ENCODE measurements around the gene CCPG1. TPM values are rescaled to one million over a fixed set of nuclear protein-coding genes. Genes with fewer than 3 reads are reported as not detected.
"Not testable (repeated sequence)": the region's sequence is repeated elsewhere in the genome, so short reads cannot be mapped to it uniquely, and the experiment has no call there.

The CCPG1 gene
- polyA plus RNA-seq, 1 of the 3 experiments (the other 2 are of a cell fraction): 10.5 TPM

DNA sequence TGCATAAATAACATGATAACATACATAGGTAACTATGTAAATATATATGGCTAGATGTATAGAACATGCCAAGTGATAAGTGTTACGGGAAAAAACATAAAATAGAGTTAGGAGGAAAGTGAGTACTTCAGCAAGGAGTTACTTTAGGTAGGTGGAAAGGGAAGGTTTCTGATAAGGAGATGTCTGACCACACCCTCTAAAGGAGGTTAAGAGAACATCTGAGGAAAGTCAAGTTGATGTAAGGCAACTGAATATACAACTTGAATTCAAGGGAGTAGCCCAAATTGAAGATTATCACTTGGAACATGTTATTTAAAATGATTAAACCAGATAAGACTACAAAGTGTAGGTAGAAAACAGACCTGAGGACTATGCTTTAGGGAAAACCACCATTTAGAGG is 13.9 kb upstream of the CCPG1 start:
- H3K4me2 ChIP-seq: no peak overlapping the region
- CTCF ChIA-PET: interaction anchor here (1.1 to 2.6 kb wide), 3 partner anchors 12 to 14 kb away, joined by 3 to 8 read pairs (median 4); no protein-coding TSS in a partner anchor

DNA sequence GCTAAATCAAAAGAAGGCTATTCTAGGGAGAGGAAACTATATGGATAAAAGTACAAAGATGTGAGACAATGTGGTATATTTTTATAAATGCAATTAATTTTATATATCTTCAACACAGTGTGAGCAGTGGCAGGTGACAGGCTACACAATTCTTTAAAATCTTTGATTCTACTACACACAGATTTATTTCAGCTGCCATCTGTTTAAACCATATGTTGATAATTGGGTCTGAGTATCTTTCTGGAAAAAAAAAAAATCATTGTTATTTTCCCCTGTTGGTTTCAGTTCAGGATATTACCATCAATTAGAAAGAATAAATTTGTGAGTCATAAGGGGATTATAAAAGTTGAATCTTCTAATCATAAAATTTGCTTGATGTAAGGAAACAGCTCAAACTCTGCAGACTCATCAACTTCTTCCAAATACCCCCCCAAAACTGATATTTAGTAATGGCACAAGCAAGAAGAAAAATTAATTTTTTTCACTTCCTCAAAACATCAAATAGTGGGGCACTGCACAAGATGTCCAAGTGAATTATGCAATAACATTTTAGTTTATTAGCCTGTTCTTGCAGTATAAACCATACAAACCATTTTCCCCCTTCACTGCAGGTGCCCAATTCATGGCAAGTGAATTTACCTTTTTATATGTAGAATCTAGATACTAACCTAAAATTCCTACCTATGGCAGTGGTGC is 12.2 kb upstream of the CCPG1 start:
- CTCF ChIA-PET: interaction anchor here (0.7 to 1.1 kb wide), 5 partner anchors 14 to 311 kb away, joined by 3 to 6 read pairs (median 3); no protein-coding TSS in a partner anchor
- Histone ChIP-seq H3K9ac (no peak overlapping the region), H3F3A (replicated peaks; ENCODE audit: insufficient read depth) (no peaks in the 10 kb centered on the region), H3K79me2 (ENCODE audit: insufficient read depth) (no peaks in the 10 kb centered on the region), H3K27ac (ENCODE audit: low read depth in 2 of 2, low read length in 1 of 2) (0 out of 4 replicates have a peak overlapping the region, but pooled peaks of 1 of the 2 experiments have one; percentile 17), H3K36me3 (replicated peaks in 1 of 2; ENCODE audit: control insufficient read depth in 1 of 2, insufficient read depth in 2 of 2, low read length in 1 of 2) (no peaks in the 10 kb centered on the region), H2AFZ (ENCODE audit: low read depth) (no peak overlapping the region), H3K4me2 (no peak overlapping the region), H3K4me1 (ENCODE audit: control insufficient read depth in 1 of 2, insufficient read depth in 2 of 2, low read depth in 1 of 2, low read length in 1 of 2) (no peaks in the 10 kb centered on the region), H3K4me3 (ENCODE audit: low read depth in 2 of 2, low read length in 1 of 2) (no peak overlapping the region), H4K20me1 (ENCODE audit: insufficient read depth) (no peaks in the 10 kb centered on the region), H3K9me2 (no peaks in the 10 kb centered on the region), H3K27me3 (ENCODE audit: insufficient read depth) (no peaks in the 10 kb centered on the region), H3K9me3 (no peaks in the 10 kb centered on the region)
- DNase-seq: no peak
- TF ChIP-seq, protein P1, sequence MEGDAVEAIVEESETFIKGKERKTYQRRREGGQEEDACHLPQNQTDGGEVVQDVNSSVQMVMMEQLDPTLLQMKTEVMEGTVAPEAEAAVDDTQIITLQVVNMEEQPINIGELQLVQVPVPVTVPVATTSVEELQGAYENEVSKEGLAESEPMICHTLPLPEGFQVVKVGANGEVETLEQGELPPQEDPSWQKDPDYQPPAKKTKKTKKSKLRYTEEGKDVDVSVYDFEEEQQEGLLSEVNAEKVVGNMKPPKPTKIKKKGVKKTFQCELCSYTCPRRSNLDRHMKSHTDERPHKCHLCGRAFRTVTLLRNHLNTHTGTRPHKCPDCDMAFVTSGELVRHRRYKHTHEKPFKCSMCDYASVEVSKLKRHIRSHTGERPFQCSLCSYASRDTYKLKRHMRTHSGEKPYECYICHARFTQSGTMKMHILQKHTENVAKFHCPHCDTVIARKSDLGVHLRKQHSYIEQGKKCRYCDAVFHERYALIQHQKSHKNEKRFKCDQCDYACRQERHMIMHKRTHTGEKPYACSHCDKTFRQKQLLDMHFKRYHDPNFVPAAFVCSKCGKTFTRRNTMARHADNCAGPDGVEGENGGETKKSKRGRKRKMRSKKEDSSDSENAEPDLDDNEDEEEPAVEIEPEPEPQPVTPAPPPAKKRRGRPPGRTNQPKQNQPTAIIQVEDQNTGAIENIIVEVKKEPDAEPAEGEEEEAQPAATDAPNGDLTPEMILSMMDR (IDR thresholded peaks at IDR 0.05): no peak
- TF ChIP-seq JUND (IDR thresholded peaks at IDR 0.05): no peak
- no peak for TF ChIP-seq GATA2 (CRISPR knock-in tag; IDR thresholded peaks at IDR 0.05)
- TF ChIP-seq, protein P2, sequence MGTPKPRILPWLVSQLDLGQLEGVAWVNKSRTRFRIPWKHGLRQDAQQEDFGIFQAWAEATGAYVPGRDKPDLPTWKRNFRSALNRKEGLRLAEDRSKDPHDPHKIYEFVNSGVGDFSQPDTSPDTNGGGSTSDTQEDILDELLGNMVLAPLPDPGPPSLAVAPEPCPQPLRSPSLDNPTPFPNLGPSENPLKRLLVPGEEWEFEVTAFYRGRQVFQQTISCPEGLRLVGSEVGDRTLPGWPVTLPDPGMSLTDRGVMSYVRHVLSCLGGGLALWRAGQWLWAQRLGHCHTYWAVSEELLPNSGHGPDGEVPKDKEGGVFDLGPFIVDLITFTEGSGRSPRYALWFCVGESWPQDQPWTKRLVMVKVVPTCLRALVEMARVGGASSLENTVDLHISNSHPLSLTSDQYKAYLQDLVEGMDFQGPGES (IDR thresholded peaks at IDR 0.05; ENCODE audit: low read depth, low read length): no peak
- TF ChIP-seq MEF2A (IDR thresholded peaks at IDR 0.05; ENCODE audit: borderline replicate concordance, low read depth): no peak
- TF ChIP-seq, protein P3, sequence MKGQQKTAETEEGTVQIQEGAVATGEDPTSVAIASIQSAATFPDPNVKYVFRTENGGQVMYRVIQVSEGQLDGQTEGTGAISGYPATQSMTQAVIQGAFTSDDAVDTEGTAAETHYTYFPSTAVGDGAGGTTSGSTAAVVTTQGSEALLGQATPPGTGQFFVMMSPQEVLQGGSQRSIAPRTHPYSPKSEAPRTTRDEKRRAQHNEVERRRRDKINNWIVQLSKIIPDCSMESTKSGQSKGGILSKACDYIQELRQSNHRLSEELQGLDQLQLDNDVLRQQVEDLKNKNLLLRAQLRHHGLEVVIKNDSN (IDR thresholded peaks at IDR 0.05; ENCODE audit: borderline replicate concordance, low read depth): no peak
- no peak for TF ChIP-seq TCF12 (IDR thresholded peaks at IDR 0.05)
- no peak for TF ChIP-seq FOXM1 (IDR thresholded peaks at IDR 0.05; ENCODE audit: low read depth)
- TF ChIP-seq EZH2phosphoT487 (IDR thresholded peaks at IDR 0.05; ENCODE audit: borderline replicate concordance, low read depth): no peak
- POLR2A ChIA-PET: no interaction called here

More for the DNA sequence above, 13.9 kb upstream of the CCPG1 start:
- Histone ChIP-seq H3K36me3 (replicated peaks in 1 of 2; ENCODE audit: control insufficient read depth in 1 of 2, insufficient read depth in 2 of 2, low read length in 1 of 2) (no peaks in the 10 kb centered on the region), H2AFZ (ENCODE audit: low read depth) (no peak overlapping the region), H3K9me3 (no peaks in the 10 kb centered on the region), H3K79me2 (ENCODE audit: insufficient read depth) (no peaks in the 10 kb centered on the region), H3K9ac (no peak overlapping the region), H3K27me3 (ENCODE audit: insufficient read depth) (no peaks in the 10 kb centered on the region), H3K9me2 (no peaks in the 10 kb centered on the region), H3K4me1 (ENCODE audit: control insufficient read depth in 1 of 2, insufficient read depth in 2 of 2, low read depth in 1 of 2, low read length in 1 of 2) (no peaks in the 10 kb centered on the region), H3K4me3 (ENCODE audit: low read depth in 2 of 2, low read length in 1 of 2) (no peak overlapping the region), H3K27ac (ENCODE audit: low read depth in 2 of 2, low read length in 1 of 2) (no peak overlapping the region), H4K20me1 (ENCODE audit: insufficient read depth) (no peaks in the 10 kb centered on the region), H3F3A (replicated peaks; ENCODE audit: insufficient read depth) (no peaks in the 10 kb centered on the region)
- POLR2A ChIA-PET: no interaction called here
- 0% methylated on average over 1 of the region's 1 CpG for WGBS (ENCODE audit: low lambda C conversion rate)
- DNase-seq: no peak
- no peak for TF ChIP-seq RAD21 (IDR thresholded peaks at IDR 0.05; ENCODE audit: low read length)
- no peak for TF ChIP-seq MEF2A (IDR thresholded peaks at IDR 0.05; ENCODE audit: borderline replicate concordance, low read depth)
- no peak for TF ChIP-seq GABPA (IDR thresholded peaks at IDR 0.05; ENCODE audit: low read depth)
- no peak for TF ChIP-seq JUND (IDR thresholded peaks at IDR 0.05)
- TF ChIP-seq FOSL2 (IDR thresholded peaks at IDR 0.05; ENCODE audit: borderline replicate concordance, low read depth): no peak
- no peak for TF ChIP-seq NRF1 (IDR thresholded peaks at IDR 0.05; ENCODE audit: low read depth, low read length)
- no peak for TF ChIP-seq FOXJ3 (CRISPR knock-in tag; IDR thresholded peaks at IDR 0.05)
- no peak for TF ChIP-seq RCOR1 (IDR thresholded peaks at IDR 0.05; ENCODE audit: low read length)
- no peak for TF ChIP-seq TAF1 (IDR thresholded peaks at IDR 0.05; ENCODE audit: borderline replicate concordance, low read depth, low read length)
- no peak for TF ChIP-seq POLR2AphosphoS5 (IDR thresholded peaks at IDR 0.05; ENCODE audit: low read depth, low read length)
- no peak for TF ChIP-seq EP300 (IDR thresholded peaks at IDR 0.05; ENCODE audit: borderline replicate concordance in 1 of 2, low read depth in 1 of 2, low read length in 1 of 2)

DNA sequence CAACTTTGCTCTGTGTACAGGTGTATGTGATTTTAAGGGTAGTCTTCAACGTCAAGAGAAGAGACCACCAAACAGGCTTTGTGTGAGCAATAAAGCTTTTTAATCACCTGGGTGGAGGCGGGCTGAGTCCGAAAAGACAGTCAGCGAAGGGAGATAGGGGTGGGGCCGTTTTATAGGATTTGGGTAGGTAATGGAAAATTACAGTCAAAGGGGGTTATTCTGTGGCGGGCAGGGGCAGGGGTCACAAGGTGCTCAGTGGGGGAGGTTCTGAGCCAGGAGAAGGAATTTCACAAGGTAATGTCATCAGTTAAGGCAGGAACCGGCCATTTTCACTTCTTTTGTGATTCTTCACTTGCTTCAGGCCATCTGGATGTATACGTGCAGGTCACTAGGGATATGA is 9.5 kb upstream of the CCPG1 start:
- H3K27ac ChIP-seq (ENCODE audit: low read depth in 2 of 2, low read length in 1 of 2); H3K36me3 ChIP-seq (replicated peaks in 1 of 2; ENCODE audit: control insufficient read depth in 1 of 2, insufficient read depth in 2 of 2, low read length in 1 of 2); H3K79me2 ChIP-seq (ENCODE audit: insufficient read depth); H3K4me2 ChIP-seq; H3K9me3 ChIP-seq; DNase-seq; H3K27me3 ChIP-seq (ENCODE audit: insufficient read depth); POLR2A ChIA-PET; H3K4me3 ChIP-seq (ENCODE audit: low read depth in 2 of 2, low read length in 1 of 2); H3K9ac ChIP-seq; H3K9me2 ChIP-seq; H4K20me1 ChIP-seq (ENCODE audit: insufficient read depth); H2AFZ ChIP-seq (ENCODE audit: low read depth); H3K4me1 ChIP-seq (ENCODE audit: control insufficient read depth in 1 of 2, insufficient read depth in 2 of 2, low read depth in 1 of 2, low read length in 1 of 2); H3F3A ChIP-seq (replicated peaks; ENCODE audit: insufficient read depth): not testable (repeated sequence)
- CTCF ChIA-PET: interaction anchor here (0.9 to 1.6 kb wide), 2 partner anchors 8 to 10 kb away, joined by 3 to 5 read pairs; partner anchors contain the start of genes CCPG1 and PIERCE2
- 89% methylated on average over 8 of the region's 8 CpGs for WGBS (ENCODE audit: low lambda C conversion rate)
